PFSK-1 (cell line): Measurements from ENCODE around the gene TOR2A.

Source experiments
- POLR2AphosphoS5 ChIP-seq: IDR thresholded peaks from 2 replicates; pipeline ENCODE4 v1.6.1; 2012; ENCODE audit warnings: low read depth, mild to moderate bottlenecking, control low read depth, low read length, moderate library complexity
- SIN3A ChIP-seq: IDR thresholded peaks from 2 replicates; pipeline ENCODE4 v1.6.1; 2012; ENCODE audit warnings: mild to moderate bottlenecking, low read length, moderate library complexity, borderline replicate concordance; ENCODE audit not compliant: insufficient read depth
- TAF1 ChIP-seq: IDR thresholded peaks from 2 replicates; pipeline ENCODE4 v1.6.1; 2012; ENCODE audit warnings: low read length, control low read depth, borderline replicate concordance; ENCODE audit not compliant: insufficient read depth
- TF ChIP-seq, protein P1 (sequence below), 2 experiments: IDR thresholded peaks; 2 replicates each; pipeline versions ENCODE4 v1.6.1 to v1.8.0; 2011 to 2012; ENCODE audit warnings: low read depth in 2 of 2, low read length in 2 of 2, control low read depth in 1 of 2, inconsistent platforms in 1 of 2, mild to moderate bottlenecking in 1 of 2, moderate library complexity in 1 of 2; ENCODE audit not compliant: insufficient read depth in 1 of 2

- TF ChIP-seq POLR2AphosphoS5 (no peak), TAF1 (no peak), SIN3A (no peak)
- TF ChIP-seq, protein P1, sequence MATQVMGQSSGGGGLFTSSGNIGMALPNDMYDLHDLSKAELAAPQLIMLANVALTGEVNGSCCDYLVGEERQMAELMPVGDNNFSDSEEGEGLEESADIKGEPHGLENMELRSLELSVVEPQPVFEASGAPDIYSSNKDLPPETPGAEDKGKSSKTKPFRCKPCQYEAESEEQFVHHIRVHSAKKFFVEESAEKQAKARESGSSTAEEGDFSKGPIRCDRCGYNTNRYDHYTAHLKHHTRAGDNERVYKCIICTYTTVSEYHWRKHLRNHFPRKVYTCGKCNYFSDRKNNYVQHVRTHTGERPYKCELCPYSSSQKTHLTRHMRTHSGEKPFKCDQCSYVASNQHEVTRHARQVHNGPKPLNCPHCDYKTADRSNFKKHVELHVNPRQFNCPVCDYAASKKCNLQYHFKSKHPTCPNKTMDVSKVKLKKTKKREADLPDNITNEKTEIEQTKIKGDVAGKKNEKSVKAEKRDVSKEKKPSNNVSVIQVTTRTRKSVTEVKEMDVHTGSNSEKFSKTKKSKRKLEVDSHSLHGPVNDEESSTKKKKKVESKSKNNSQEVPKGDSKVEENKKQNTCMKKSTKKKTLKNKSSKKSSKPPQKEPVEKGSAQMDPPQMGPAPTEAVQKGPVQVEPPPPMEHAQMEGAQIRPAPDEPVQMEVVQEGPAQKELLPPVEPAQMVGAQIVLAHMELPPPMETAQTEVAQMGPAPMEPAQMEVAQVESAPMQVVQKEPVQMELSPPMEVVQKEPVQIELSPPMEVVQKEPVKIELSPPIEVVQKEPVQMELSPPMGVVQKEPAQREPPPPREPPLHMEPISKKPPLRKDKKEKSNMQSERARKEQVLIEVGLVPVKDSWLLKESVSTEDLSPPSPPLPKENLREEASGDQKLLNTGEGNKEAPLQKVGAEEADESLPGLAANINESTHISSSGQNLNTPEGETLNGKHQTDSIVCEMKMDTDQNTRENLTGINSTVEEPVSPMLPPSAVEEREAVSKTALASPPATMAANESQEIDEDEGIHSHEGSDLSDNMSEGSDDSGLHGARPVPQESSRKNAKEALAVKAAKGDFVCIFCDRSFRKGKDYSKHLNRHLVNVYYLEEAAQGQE (IDR thresholded peaks at IDR 0.05; ENCODE audit: insufficient read depth in 1 of 2, low read depth in 2 of 2, low read length in 2 of 2): no peak
These were observed 11.7 kb downstream of the TOR2A start for GRCh38 chr9:127723444-127723843.
